ENCODE data around the gene CHFR. TPM values are rescaled to one million over a fixed set of nuclear protein-coding genes. Genes with fewer than 3 reads are reported as not detected.
"Not testable (repeated sequence)": the region's sequence is repeated elsewhere in the genome, so short reads cannot be mapped to it uniquely, and the experiment has no call there.

The CHFR gene
- total and polyA plus RNA-seq, 2 of the 4 experiments (the other 2 are of a cell fraction), result 13.4 to 35.3 TPM

GRCh38 chr12:132795847-132796246 is 91.6 kb downstream of the CHFR start:
- Histone ChIP-seq H3K4me3 (ENCODE audit: insufficient read depth, low read depth, low read length) (no peak overlapping the region), H4K91ac (ENCODE audit: insufficient read depth, low read depth, low read length) (no peak overlapping the region), H4K20me1 (ENCODE audit: insufficient read depth, low read length) (peaks cover 49% of the 10 kb centered on the region), H4K5ac (ENCODE audit: low read depth, low read length) (no peak overlapping the region), H2AK9ac (replicated peaks; ENCODE audit: low read depth, low read length, poor library complexity) (no peak overlapping the region), H3K9ac (ENCODE audit: low read depth, low read length) (no peak overlapping the region), H3K18ac (ENCODE audit: low read depth, low read length) (no peak overlapping the region), H3K9me3 (ENCODE audit: control insufficient read depth, insufficient read depth, low read length) (no peaks in the 10 kb centered on the region), H2AK5ac (ENCODE audit: low read depth, low read length) (no peak overlapping the region), H3K27ac (ENCODE audit: insufficient read depth, low read length) (no peak overlapping the region), H3K4ac (ENCODE audit: low read depth, low read length) (no peak overlapping the region), H2AFZ (replicated peaks; ENCODE audit: low read length, poor library complexity) (no peak overlapping the region), H3K36me3 (ENCODE audit: control insufficient read depth, insufficient read depth, low read length) (peaks cover 73% of the 10 kb centered on the region), H3K27me3 (ENCODE audit: control insufficient read depth, insufficient read depth, low read length) (no peaks in the 10 kb centered on the region), H3K4me1 (ENCODE audit: control insufficient read depth, insufficient read depth, low read length) (no peaks in the 10 kb centered on the region), H2BK5ac (ENCODE audit: low read depth, low read length, poor library complexity, severe bottlenecking) (no peak overlapping the region), H3K9me1 (ENCODE audit: insufficient read depth, low read length) (no peaks in the 10 kb centered on the region), H2BK15ac (ENCODE audit: low read depth, low read length) (no peak overlapping the region), H3K56ac (ENCODE audit: extremely low read depth, insufficient read depth, low read length) (no peak overlapping the region), H3K4me2 (ENCODE audit: low read depth, low read length) (no peak overlapping the region), H2BK120ac (ENCODE audit: low read depth, low read length) (no peak overlapping the region), H3K14ac (replicated peaks; ENCODE audit: low read depth, low read length) (no peak overlapping the region), H2BK20ac (ENCODE audit: low read depth, low read length) (no peak overlapping the region), H4K8ac (ENCODE audit: low read depth in 2 of 2, low read length in 2 of 2) (no peak overlapping the region), H3K23ac (ENCODE audit: low read depth, low read length) (no peak overlapping the region), H3K79me1 (ENCODE audit: low read depth in 1 of 2, low read length in 2 of 2) (peaks cover 9 to 43% of the 10 kb centered on the region in 2 experiments)
- TF ChIP-seq RFX5 (IDR thresholded peaks at IDR 0.05; ENCODE audit: low read depth, low read length), result no peak
- no peak for TF ChIP-seq NFE2L2 (IDR thresholded peaks at IDR 0.05; ENCODE audit: low read depth, low read length)
- TF ChIP-seq MAFK (IDR thresholded peaks at IDR 0.05; ENCODE audit: low read depth, low read length), result no peak
- in situ Hi-C loops (cut with MboI; ENCODE audit: low sequenced_read_pairs), result no loop called here
- no TSS peak for BruUV-seq (replicated peaks)
- dilution Hi-C loops (cut with HindIII; ENCODE audit: low sequenced_read_pairs, unreplicated experiment), result no loop called here
- ChIA-PET CTCF (no interaction called here), POLR2A (ENCODE audit: unreplicated experiment) (no interaction called here)
- DNase-seq (no peak), ATAC-seq (ENCODE audit: low read depth) (no peak)
- 96% methylated on average over 14 of the region's 14 CpGs; no CpG with 5 or more reads in 1 of the 2 experiments for WGBS, 2 experiments (ENCODE audit: extremely low coverage in 2 of 2, insufficient read length in 1 of 2)
- intact Hi-C loops (cut with micrococcal nuclease), result no loop called here

GRCh38 chr12:132791940-132792339 is 95.5 kb downstream of the CHFR start:
- H2AFZ ChIP-seq (replicated peaks; ENCODE audit: low read length, poor library complexity); H3K18ac ChIP-seq (ENCODE audit: low read depth, low read length); CTCF ChIA-PET; in situ Hi-C loops (cut with MboI; ENCODE audit: low sequenced_read_pairs); H3K9ac ChIP-seq (ENCODE audit: low read depth, low read length); H2AK9ac ChIP-seq (replicated peaks; ENCODE audit: low read depth, low read length, poor library complexity); H3K27me3 ChIP-seq (ENCODE audit: control insufficient read depth, insufficient read depth, low read length); H4K8ac ChIP-seq (ENCODE audit: low read depth in 2 of 2, low read length in 2 of 2); H3K4me3 ChIP-seq (ENCODE audit: insufficient read depth, low read depth, low read length); H3K4me1 ChIP-seq (ENCODE audit: control insufficient read depth, insufficient read depth, low read length); BruUV-seq (replicated peaks); H4K91ac ChIP-seq (ENCODE audit: insufficient read depth, low read depth, low read length); H3K4me2 ChIP-seq (ENCODE audit: low read depth, low read length); H2AK5ac ChIP-seq (ENCODE audit: low read depth, low read length); H3K9me3 ChIP-seq (ENCODE audit: control insufficient read depth, insufficient read depth, low read length); H2BK20ac ChIP-seq (ENCODE audit: low read depth, low read length); dilution Hi-C loops (cut with HindIII; ENCODE audit: low sequenced_read_pairs, unreplicated experiment); H3K56ac ChIP-seq (ENCODE audit: extremely low read depth, insufficient read depth, low read length); DNase-seq; H3K4ac ChIP-seq (ENCODE audit: low read depth, low read length); H3K14ac ChIP-seq (replicated peaks; ENCODE audit: low read depth, low read length); ATAC-seq (ENCODE audit: low read depth); H2BK5ac ChIP-seq (ENCODE audit: low read depth, low read length, poor library complexity, severe bottlenecking); H2BK120ac ChIP-seq (ENCODE audit: low read depth, low read length); H3K27ac ChIP-seq (ENCODE audit: insufficient read depth, low read length); intact Hi-C loops (cut with micrococcal nuclease); POLR2A ChIA-PET (ENCODE audit: unreplicated experiment); H3K9me1 ChIP-seq (ENCODE audit: insufficient read depth, low read length); H4K5ac ChIP-seq (ENCODE audit: low read depth, low read length); H3K23ac ChIP-seq (ENCODE audit: low read depth, low read length); H2BK15ac ChIP-seq (ENCODE audit: low read depth, low read length): not testable (repeated sequence)
- Histone ChIP-seq H4K20me1 (ENCODE audit: insufficient read depth, low read length) (peaks cover 55% of the 10 kb centered on the region), H3K36me3 (ENCODE audit: control insufficient read depth, insufficient read depth, low read length) (peaks cover 67% of the 10 kb centered on the region), H3K79me1 (ENCODE audit: low read depth in 1 of 2, low read length in 2 of 2) (peaks cover 6 to 42% of the 10 kb centered on the region in 2 experiments; a peak in 3 of 4 replicates)
- WGBS, 2 experiments (ENCODE audit: extremely low coverage in 2 of 2, insufficient read length in 1 of 2), result 100% methylated on average over 1 of the region's 2 CpGs; no CpG with 5 or more reads in 1 of the 2 experiments
